Amniotic stem cell (primary cell): ENCODE results near the gene ADAM12.

Experiments used
- DNase-seq: peaks from one replicate; lab custom pipeline; 2025; lab: John Stamatoyannopoulos, UW

The ADAM12 gene

DNA sequence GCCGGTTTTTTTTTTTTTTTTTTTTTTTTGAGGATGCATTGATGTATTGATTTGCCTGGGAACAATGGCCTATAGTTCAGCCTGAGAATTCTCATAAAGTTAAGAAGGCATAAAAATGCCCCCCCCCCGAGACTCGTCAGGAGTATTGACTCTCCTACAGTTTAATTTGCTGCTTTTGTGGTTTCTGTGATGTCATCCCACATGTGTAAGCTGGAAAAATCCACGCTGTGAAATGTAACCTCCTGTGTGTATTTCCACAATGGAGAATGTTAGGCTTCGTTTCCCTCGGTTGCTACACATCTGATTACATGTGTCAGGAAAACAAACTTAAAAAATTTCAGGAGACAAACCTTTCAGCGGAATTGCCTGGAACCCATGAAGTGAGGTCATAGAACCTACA lies 374.0 kb downstream of the ADAM12 start:
- no peak for DNase-seq

DNA sequence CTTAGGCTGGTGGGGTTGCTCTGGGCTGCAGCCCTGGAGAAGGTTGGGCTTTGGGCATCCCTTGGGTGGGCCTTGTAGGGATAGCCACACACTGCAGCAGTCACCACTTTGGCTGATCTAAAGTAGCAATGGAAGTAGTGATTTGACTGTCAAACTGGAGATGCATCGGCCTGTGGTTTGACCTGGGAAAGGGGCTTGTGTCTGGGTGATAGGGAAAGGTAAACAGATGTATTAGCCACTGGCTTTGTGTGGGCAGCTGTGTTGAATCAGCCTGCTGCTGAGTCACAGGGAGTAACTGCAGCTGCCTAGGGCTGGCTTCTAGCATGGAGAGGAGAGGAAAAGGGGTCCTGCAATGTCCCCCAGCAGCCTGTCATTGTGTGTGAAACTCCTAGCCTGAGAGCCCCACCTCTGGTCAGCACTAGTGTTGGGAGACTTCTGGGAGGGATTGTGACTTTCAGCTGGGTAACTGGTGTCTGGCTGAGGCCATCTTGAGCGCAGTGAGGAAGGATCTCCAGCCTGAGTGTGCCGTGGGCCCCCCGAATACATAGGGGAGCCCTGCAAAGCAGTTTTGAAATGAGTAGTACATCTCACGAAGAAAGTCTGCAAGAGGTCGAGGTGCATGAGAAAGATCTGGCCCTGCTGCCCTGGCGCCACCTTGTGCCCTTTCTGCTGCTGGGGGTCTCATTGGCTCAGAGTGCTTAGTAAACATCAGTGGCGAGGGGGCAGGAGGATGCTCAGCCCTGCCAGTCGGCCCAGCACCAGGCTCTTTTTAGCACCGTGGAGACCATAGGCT lies 374.6 kb downstream of the ADAM12 start:
- peak; percentile 51 for DNase-seq

DNA sequence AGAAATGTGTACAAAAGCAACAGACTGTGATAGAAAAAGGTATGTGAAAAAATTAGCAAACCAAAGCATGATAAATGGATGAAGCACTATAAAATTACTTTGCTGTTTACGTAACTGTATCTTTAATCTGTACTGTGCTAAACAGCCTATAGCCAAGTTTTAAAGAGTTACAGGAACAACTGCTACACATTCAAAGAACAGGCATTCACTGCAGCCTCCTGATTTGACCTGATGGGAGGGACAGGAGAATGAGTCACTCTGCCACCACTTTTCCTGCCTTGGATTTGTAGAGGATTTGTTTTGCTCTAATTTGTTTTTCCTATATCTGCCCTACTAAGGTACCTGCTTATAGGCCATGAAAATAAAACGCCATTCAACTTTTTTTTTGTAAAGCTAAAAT lies 375.8 kb downstream of the ADAM12 start:
- DNase-seq = no peak

DNA sequence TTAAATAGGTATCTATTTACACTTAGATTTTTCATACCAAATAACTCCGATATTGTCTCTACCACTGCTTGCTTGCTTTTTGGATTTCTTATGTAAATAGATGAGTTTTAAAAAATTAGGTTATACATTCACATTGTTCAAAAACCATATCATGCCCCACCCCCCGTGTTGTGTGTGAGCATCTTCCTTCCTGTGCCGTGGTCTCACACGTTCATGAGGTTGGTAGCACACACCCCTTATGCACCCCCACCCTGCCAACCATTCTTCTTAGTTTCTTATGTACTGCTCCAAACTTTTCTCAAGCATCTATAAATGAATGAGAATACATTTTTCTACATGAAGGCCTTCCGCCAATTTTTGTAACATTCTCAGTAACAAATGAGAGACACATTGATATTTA lies 376.3 kb downstream of the ADAM12 start:
- no peak for DNase-seq

DNA sequence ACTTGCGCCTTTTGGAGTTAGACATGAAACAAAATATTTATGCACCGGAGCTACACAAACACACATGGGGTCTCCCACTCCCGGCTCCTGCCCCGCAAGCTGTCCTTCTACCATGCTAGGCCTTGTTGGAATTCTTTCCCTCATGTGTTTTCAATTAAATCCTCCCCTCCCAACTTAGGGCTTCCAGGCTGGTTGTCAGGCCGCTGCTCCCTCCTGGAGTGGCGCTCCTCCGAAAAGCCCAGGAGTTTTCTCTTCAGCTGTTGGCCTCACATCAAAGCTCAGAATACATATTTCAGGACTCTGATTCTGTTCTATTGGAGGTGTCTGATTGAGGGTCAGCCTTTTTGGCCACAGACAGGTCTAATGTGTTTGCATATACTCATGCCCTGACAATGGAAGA lies 378.6 kb downstream of the ADAM12 start:
- no peak for DNase-seq

DNA sequence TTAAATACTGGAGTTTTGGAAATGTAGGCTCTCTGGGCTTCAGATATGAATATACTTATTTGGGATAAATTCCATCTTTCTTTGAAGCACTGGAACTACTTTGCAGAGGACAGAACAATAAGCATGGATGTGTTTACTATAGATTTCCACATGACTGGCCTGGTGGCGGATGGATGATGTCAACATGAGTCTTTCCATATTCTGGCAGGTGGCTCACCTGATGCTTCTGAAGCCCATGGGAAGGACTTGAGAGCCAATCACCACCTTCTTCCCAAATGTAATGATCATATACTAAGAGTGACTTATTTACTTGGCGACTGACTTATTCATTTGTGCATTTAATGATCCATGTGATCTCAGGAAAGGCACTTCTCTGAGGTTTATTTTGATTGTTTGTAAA lies 381.4 kb downstream of the ADAM12 start:
- DNase-seq = no peak

DNA sequence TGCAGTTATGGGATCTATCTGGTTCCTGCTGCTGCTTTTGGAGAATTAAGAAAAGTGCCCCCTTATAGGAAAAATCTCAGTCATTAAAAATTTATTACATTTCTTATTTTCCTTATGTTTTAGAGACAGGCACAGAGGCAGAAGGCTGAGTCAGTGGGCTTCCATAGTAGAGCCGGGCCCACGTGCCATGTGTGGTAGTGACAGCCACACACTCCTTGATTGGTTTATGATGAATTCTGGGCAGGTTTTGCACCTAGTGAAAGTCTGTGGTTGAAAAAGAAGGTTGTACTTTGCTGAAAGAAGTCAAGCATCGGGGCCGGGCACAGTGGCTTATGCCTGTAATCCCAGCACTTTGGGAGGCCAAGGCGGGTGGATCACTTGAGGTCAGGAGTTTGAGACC lies 382.0 kb downstream of the ADAM12 start:
- DNase-seq = no peak

DNA sequence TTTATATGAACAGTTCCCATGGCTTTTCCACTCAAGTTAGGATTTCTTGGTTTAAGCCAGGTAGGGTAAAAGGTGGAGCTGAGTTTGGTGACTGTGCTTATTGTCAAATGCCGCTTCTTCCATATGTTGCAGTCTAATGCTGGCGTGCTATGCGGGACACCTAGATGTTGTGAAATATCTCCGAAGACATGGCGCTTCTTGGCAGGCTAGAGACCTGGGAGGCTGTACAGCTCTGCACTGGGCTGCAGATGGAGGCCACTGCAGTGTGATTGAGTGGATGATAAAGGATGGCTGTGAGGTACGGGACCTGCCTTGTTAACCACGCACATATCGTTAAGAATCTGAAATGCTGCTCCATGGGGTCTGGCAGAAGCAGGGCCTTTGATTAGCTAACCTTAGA lies 383.5 kb downstream of the ADAM12 start:
- no peak for DNase-seq

DNA sequence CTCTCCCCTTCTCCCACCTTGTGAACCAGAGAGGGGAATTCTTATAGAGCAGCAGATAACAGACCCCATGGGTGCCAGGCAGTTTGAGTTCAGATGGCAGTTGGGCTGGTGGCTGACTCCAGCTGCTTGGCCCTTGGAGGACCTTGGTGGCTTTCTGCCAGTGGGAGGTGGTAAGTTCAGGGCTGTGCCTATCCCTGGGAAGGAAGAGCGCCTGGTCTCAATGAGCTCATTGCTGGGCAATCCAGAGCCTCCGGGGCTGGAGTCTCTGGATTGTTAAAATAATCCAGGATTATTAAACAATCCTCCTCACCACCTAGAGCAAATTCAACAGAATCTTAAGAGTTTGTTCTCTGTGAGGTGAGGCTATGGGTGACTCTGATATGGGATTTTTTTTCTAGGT lies 386.7 kb downstream of the ADAM12 start:
- no peak for DNase-seq

DNA sequence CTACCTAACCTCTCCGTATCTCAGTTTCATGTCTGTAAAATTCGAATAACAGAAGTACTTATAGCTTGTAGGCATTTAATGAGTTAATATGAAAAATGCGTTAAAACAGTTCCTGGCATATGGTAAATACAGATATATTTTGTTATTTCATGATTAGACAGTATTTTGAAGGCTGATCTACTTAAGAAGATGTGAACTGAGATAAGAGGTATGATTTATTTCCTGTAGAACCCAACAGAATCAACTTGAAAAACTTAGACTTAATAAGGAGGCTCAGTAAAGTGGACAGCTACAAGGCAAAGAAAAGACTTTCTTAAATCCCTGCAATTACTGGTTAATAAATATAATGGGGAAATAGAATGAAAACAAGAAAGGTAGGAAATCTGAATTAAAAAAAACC lies 388.6 kb downstream of the ADAM12 start:
- DNase-seq = no peak

DNA sequence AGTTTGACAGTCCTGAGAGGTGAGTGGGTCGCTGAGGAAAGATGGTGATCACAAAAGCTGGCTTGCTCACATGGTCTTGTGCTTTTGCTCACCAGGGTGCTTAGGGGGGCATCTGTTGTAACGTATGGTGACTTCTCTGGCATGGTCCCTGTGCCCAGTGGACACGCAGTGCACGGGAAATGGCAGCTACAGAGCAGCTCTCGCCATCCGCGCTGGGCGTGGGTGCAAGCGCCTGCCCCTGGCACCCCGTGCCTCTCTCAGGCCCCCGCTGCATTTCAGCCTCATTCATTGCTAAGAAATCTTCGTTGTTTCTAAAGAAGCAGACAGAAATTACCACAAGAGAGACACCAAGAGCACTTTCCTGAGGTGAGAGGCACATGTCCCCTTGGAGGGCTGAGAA lies 390.7 kb downstream of the ADAM12 start:
- DNase-seq = no peak

DNA sequence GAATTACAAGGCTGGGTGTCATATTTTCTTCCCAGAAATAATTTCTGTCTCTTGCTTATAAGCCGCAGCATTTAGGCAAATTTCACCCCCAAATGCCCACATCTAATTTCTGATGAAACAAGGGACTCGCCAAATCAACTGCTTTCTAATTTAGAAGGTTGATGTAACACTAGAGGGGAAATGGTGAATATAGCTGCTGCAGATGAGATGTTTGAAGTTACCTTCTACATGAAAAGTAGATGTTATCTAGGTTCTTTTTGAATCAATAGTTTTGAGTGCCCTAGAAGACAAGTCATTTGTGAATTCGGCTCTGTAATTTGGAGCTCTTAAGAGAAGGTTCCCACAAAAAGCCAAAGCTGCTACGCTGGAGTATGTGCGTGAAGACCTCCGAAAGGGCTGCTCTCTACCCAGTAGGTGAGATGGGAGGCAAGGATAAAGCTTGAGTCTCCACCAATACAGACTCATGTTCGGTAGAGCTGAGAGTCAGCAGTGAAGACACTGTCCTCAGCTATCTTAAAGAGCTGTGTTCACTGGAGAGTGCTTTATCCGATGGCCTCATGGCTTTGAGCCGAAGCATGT lies 392.5 kb downstream of the ADAM12 start:
- no peak for DNase-seq

DNA sequence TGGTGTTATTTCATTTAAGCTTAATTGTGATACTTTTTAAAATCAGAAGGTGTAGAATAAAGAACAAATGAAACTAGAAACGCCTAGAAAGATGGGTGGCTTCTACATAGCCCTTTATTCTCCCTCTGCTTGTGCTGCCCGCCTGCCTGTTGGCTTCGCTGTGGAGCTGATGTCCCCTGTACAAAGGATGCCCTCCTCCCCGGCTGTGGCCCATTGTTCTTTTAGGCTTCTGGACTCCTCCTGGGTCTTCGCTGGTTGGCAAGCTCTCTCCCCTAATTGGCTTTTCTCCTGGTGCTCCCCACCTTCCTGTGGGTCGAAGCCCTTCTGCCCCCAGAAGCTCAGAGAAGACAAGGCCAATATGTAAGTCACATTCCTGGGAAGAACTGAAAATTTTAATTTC lies 393.7 kb downstream of the ADAM12 start:
- DNase-seq = no peak

DNA sequence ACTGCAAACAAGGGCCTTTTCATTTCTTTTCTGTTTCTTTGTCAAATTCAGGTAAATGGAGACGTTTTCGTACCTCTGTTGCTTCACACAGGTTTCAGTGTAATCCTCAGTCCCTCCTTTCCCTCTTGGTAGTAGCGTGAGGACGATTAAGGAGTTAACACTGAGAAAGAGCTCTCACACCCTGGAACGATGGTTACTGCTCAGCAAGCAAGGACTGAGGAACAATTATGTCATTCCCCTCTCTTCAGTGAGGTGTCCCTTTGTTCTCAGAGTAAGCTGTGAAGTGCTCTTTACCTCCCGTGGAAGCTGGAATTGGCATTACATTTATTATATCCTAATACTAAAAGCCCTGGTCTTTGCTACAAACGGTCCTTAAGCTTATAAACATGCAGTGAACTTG lies 396.0 kb downstream of the ADAM12 start:
- DNase-seq = no peak

DNA sequence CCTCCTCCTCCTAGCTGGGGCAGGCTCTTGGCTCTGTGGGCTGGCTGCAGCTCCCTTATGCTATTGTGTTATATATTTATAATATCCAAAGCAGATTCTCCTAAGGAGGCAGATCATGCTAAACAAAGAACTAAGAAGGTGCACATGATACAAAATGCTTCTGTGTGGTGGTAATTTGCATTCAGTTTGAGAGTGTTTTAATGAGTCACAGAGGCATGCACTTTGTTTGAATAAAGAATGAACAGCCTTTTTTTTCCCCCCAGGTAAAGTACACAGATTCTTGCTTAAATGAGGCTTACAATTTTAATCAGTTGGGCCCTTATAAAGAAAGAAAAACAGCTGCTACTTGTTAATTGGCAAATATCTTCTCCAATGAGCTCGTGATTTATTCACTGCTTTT lies 396.9 kb downstream of the ADAM12 start:
- no peak for DNase-seq

DNA sequence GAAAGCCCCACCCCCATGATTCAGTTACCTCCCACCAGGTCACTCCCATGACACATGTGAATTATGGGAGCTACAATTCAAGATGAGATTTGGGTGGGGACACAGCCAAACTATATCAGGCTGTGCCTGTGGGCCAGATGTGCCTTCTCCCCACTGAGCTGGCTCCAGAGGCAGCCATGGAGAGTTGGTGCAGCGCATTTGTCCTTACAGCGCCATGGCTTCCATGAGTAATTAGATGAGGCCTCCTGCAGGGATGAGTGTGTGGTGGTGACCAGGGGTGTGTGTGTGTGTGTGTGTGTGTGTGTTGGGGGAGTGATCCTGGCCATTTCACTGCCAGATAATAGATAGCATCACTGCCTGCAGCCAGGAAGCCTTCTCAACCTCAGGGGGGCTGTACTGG lies 397.3 kb downstream of the ADAM12 start:
- DNase-seq = no peak

DNA sequence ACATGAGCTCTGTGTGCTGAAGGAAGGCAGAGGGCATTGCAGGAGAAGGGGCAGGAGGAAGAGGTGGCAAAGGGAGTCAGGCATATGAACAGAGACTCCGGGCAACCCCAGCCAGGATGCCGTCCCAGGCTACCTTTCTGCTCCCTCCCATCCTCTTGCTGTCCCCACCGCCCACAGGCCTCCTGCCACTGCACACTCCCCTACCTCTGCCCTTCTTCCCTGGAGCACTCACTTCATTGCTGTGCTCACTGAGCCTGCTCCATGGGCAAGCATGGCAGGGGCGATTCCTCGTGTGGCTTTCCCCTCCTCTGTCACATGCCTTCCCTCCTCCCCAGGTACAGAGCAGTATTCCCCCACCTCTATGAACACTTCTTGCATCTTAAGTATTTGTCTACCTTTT lies 398.5 kb downstream of the ADAM12 start:
- no peak for DNase-seq

DNA sequence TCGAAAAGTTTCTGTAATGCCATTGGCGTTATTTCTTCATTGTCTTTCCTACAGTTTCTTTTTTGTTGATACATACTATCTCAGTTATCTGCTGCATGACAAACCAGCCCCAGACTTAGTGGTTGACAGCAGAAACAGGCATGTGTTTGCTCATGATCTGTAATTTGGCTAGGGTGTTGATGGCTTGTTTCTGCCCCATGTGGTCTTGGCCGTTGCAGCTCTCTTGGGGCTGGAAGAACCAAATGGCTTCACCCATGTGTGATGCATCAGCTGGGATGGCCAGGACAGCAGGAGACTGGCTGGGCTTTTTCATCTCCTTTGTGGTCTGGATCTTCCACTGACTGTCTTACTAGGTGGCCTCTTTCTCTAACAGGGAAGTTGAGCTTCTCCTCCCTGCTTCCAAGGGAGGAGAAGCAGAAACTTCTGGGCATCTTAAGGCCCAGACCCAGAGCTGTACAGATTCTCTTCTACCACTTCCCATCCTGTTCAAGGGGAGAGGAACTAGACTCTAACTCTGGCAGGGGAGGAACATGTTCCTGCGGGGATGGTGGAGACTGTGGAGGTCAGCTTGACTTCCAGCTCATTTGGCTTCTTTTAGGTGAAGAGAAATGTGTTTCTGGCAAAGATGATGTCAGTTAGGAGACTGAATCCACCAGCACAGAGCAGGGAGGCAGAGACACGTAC lies 402.6 kb downstream of the ADAM12 start:
- DNase-seq = no peak

DNA sequence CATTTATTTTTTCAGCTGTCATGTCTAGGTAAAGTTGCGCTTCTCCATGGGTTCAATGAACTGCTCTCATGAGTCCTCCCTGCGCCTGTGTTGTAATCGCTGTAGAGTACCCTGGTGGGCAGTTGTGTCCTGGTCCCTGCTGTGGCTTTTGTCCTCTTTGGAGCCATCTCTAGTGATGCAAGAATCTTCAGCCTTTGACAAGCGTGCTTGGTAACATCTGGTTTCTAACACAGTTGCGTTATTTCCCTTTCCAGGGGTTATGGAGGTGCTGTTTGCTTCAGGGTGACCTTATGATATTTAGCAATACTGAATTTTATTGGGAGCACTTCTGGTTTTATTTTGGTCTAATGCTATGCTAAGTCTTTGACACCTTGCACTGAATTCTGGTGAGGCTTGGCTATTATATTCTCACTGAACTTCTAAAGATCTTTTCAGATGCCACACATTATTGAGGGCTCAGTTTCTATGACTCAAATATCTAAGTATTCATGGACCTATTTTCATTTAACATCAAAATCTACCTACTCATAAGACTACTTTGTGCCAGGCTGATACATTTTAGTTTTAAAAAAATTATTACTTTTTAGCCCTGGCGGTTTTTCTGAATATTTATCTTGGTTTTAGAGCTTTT lies 403.3 kb downstream of the ADAM12 start:
- no peak for DNase-seq

DNA sequence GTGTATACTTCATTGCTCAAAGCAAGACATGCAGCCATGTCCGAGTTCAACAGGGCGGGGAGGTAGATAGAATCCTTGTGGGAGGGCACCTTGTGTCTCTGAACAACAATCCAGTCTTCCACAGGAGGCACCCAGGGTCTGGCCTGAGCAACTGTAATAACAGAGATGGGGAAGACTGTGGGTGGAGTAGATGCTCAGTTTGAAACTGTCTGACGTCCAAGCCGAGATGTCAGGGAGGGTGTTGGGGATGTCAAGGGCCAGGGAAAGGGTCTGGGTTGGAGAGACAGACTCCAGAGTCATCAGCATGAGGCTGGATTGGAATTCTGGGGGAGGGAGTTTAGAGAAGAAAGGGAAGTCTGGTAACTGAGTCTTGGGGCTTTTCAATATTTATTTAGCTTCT lies 403.9 kb downstream of the ADAM12 start:
- no peak for DNase-seq

DNA sequence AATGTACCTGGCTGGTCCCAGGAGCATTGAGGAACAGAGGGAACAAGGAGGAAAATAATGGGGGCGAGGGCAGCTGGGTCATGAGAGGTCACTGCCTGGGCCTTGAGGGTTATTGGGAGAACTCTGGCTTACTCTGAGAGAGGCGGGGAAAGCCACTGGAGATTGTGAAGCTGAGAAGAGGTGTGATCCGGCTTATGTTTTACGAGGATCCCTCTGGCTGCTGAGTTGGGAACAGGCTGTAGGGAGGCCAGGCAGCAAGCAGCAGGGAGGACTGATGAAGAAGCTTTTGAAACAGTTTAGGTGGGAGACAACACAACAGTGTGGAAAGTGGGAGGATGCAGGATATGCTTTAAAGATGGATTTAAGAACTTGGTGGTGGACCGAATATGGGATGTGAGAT lies 404.6 kb downstream of the ADAM12 start:
- DNase-seq = no peak

DNA sequence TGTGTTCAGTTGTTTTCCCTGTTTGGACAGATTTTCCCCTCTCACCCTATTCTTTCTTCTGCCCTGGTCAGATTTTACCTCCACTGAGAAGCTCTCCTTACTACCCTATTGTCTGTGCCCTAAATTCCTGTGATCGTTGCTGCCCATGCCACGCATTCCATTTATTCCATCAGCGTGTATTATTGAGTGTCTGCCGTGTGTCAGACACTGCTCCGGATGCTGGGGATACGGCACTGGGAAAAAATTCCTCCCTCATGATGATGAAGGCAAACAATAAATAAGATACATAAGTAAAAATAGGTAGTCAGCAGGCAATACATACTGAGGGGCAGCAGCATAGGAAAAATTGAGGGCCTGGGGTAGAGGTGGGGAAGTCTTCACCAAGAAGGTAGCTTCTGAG lies 405.1 kb downstream of the ADAM12 start:
- no peak for DNase-seq
